NB4 (cell line): ENCODE data around the gene NISCH.

Source experiments
- DNase-seq: peaks from one replicate; pipeline ENCODE4 v3.0.0; 2010; ENCODE audit warnings: low read depth
- H3K4me3 ChIP-seq: one replicate; pipeline ENCODE4 v1.5.1; 2011; ENCODE audit warnings: mild to moderate bottlenecking, low read depth, low read length, moderate library complexity
- CTCF ChIP-seq: IDR thresholded peaks from one replicate; pipeline ENCODE4 v1.5.1; 2012; ENCODE audit warnings: low read depth, low read length
- MAX ChIP-seq: IDR thresholded peaks from 2 replicates; pipeline ENCODE4 v1.6.1; 2011; ENCODE audit warnings: low read depth, low read length
- MYC ChIP-seq: IDR thresholded peaks from 2 replicates; pipeline ENCODE4 v1.6.1; 2011; ENCODE audit warnings: low read depth, low read length
- POLR2A ChIP-seq: IDR thresholded peaks from 2 replicates; pipeline ENCODE4 v1.6.1; 2011; ENCODE audit warnings: mild to moderate bottlenecking; ENCODE audit not compliant: insufficient read length; ENCODE audit errors: extremely low read depth

Gene NISCH

GRCh38 chr3:52433328-52433995 lies 21.9 kb upstream of the NISCH start:
- no peak overlapping the region for H3K4me3 ChIP-seq
- no peak for TF ChIP-seq MYC
- TF ChIP-seq MAX = no peak
- DNase-seq = no peak

GRCh38 chr3:52433996-52434479 lies 21.4 kb upstream of the NISCH start:
- no peak overlapping the region for H3K4me3 ChIP-seq
- no peak for TF ChIP-seq MAX
- DNase-seq = no peak

- no peak for DNase-seq
- TF ChIP-seq CTCF = no peak
- TF ChIP-seq POLR2A = no peak
- no peak for TF ChIP-seq MAX
- H3K4me3 ChIP-seq = no peak overlapping the region
These were observed 20.8 kb upstream of the NISCH start for GRCh38 chr3:52434491-52435115.

GRCh38 chr3:52435246-52436101 lies 19.9 kb upstream of the NISCH start:
- TF ChIP-seq MYC = no peak
- TF ChIP-seq CTCF = no peak
- no peak for TF ChIP-seq POLR2A
- TF ChIP-seq MAX = no peak
- no peak overlapping the region for H3K4me3 ChIP-seq
- peak; percentile 63 for DNase-seq

GRCh38 chr3:52436500-52437149 lies 18.8 kb upstream of the NISCH start:
- no peak overlapping the region for H3K4me3 ChIP-seq
- TF ChIP-seq CTCF (no peak), MYC (no peak), MAX (peak; percentile 14), POLR2A (no peak)
- peak; percentile 95 for DNase-seq

GRCh38 chr3:52437326-52438103 lies 17.9 kb upstream of the NISCH start:
- TF ChIP-seq MYC = no peak
- TF ChIP-seq CTCF = no peak
- no peak for TF ChIP-seq MAX
- TF ChIP-seq POLR2A = no peak
- DNase-seq = no peak
- no peak overlapping the region for H3K4me3 ChIP-seq
